ENCODE results near the gene HHAT. TPM values are rescaled to one million over a fixed set of nuclear protein-coding genes. Genes with fewer than 3 reads are reported as not detected.

Gene HHAT
- polyA plus RNA-seq, 4 donors, result 0.27 to 4.0 (median 1.4) TPM

- DNase-seq (no peak), FAIRE-seq (no peak)
- H3K36me3 ChIP-seq (ENCODE audit: control insufficient read depth in 3 of 3, insufficient read depth in 2 of 3, low read depth in 1 of 3, low read length in 3 of 3), result no peaks in the 10 kb centered on the region
- no peak overlapping the region for H3K4me3 ChIP-seq (ENCODE audit: low read depth in 1 of 3, low read length in 3 of 3)
- no peaks in the 10 kb centered on the region for H3K4me1 ChIP-seq (ENCODE audit: control insufficient read depth in 3 of 3, insufficient read depth in 2 of 3, low read depth in 1 of 3, low read length in 2 of 3)
- H3K27ac ChIP-seq (ENCODE audit: low read depth in 1 of 3, low read length in 2 of 3), result no peak overlapping the region
- no peaks in the 10 kb centered on the region for H3K27me3 ChIP-seq (ENCODE audit: control insufficient read depth in 3 of 3, insufficient read depth in 3 of 3, low read length in 3 of 3)
- 77 to 85% (median 78%) methylated on average over 2 of the region's 2 CpGs for WGBS, 3 donors
- H3K9me3 ChIP-seq (ENCODE audit: control insufficient read depth in 2 of 2, insufficient read depth in 1 of 2, low read depth in 1 of 2, low read length in 1 of 2), result no peaks in the 10 kb centered on the region
Measured at GRCh38 chr1:210487021-210487420, 158.3 kb downstream of the HHAT start.

GRCh38 chr1:210489491-210489890 is 160.8 kb downstream of the HHAT start:
- Histone ChIP-seq H3K27me3 (ENCODE audit: control insufficient read depth in 3 of 3, insufficient read depth in 3 of 3, low read length in 3 of 3) (no peaks in the 10 kb centered on the region), H3K36me3 (ENCODE audit: control insufficient read depth in 3 of 3, insufficient read depth in 2 of 3, low read depth in 1 of 3, low read length in 3 of 3) (no peaks in the 10 kb centered on the region), H3K4me1 (ENCODE audit: control insufficient read depth in 3 of 3, insufficient read depth in 2 of 3, low read depth in 1 of 3, low read length in 2 of 3) (no peaks in the 10 kb centered on the region), H3K27ac (ENCODE audit: low read depth in 1 of 3, low read length in 2 of 3) (no peak overlapping the region), H3K9me3 (ENCODE audit: control insufficient read depth in 2 of 2, insufficient read depth in 1 of 2, low read depth in 1 of 2, low read length in 1 of 2) (no peaks in the 10 kb centered on the region), H3K4me3 (ENCODE audit: low read depth in 1 of 3, low read length in 3 of 3) (no peak overlapping the region)
- DNase-seq (no peak), FAIRE-seq (no peak)
- 45 to 88% (median 72%) methylated on average over 1 of the region's 1 CpG for WGBS, 3 donors

GRCh38 chr1:210490781-210491180 is 162.1 kb downstream of the HHAT start:
- H3K27me3 ChIP-seq (ENCODE audit: control insufficient read depth in 3 of 3, insufficient read depth in 3 of 3, low read length in 3 of 3), result no peaks in the 10 kb centered on the region
- H3K9me3 ChIP-seq (ENCODE audit: control insufficient read depth in 2 of 2, insufficient read depth in 1 of 2, low read depth in 1 of 2, low read length in 1 of 2), result no peaks in the 10 kb centered on the region
- no peak overlapping the region for H3K4me3 ChIP-seq (ENCODE audit: low read depth in 1 of 3, low read length in 3 of 3)
- DNase-seq (no peak), FAIRE-seq (no peak)
- no peak overlapping the region for H3K27ac ChIP-seq (ENCODE audit: low read depth in 1 of 3, low read length in 2 of 3)
- WGBS, 3 donors, result 67 to 100% (median 88%) methylated on average over 1 of the region's 1 CpG
- no peaks in the 10 kb centered on the region for H3K36me3 ChIP-seq (ENCODE audit: control insufficient read depth in 3 of 3, insufficient read depth in 2 of 3, low read depth in 1 of 3, low read length in 3 of 3)
- H3K4me1 ChIP-seq (ENCODE audit: control insufficient read depth in 3 of 3, insufficient read depth in 2 of 3, low read depth in 1 of 3, low read length in 2 of 3), result no peaks in the 10 kb centered on the region

- 81 to 93% (median 92%) methylated on average over 3 of the region's 3 CpGs for WGBS, 3 donors
- no peaks in the 10 kb centered on the region for H3K36me3 ChIP-seq (ENCODE audit: control insufficient read depth in 3 of 3, insufficient read depth in 2 of 3, low read depth in 1 of 3, low read length in 3 of 3)
- no peak overlapping the region for H3K4me3 ChIP-seq (ENCODE audit: low read depth in 1 of 3, low read length in 3 of 3)
- DNase-seq (no peak), FAIRE-seq (no peak)
- H3K4me1 ChIP-seq (ENCODE audit: control insufficient read depth in 3 of 3, insufficient read depth in 2 of 3, low read depth in 1 of 3, low read length in 2 of 3), result no peaks in the 10 kb centered on the region
- no peak overlapping the region for H3K27ac ChIP-seq (ENCODE audit: low read depth in 1 of 3, low read length in 2 of 3)
- H3K9me3 ChIP-seq (ENCODE audit: control insufficient read depth in 2 of 2, insufficient read depth in 1 of 2, low read depth in 1 of 2, low read length in 1 of 2), result no peaks in the 10 kb centered on the region
- no peaks in the 10 kb centered on the region for H3K27me3 ChIP-seq (ENCODE audit: control insufficient read depth in 3 of 3, insufficient read depth in 3 of 3, low read length in 3 of 3)
Measured at GRCh38 chr1:210496063-210496462, 167.4 kb downstream of the HHAT start.

GRCh38 chr1:210499956-210500355 is 171.3 kb downstream of the HHAT start:
- DNase-seq (no peak), FAIRE-seq (no peak)
- H3K4me3 ChIP-seq (ENCODE audit: low read depth in 1 of 3, low read length in 3 of 3), result no peak overlapping the region
- no peak overlapping the region for H3K27ac ChIP-seq (ENCODE audit: low read depth in 1 of 3, low read length in 2 of 3)
- H3K36me3 ChIP-seq (ENCODE audit: control insufficient read depth in 3 of 3, insufficient read depth in 2 of 3, low read depth in 1 of 3, low read length in 3 of 3), result no peaks in the 10 kb centered on the region
- no peaks in the 10 kb centered on the region for H3K27me3 ChIP-seq (ENCODE audit: control insufficient read depth in 3 of 3, insufficient read depth in 3 of 3, low read length in 3 of 3)
- H3K4me1 ChIP-seq (ENCODE audit: control insufficient read depth in 3 of 3, insufficient read depth in 2 of 3, low read depth in 1 of 3, low read length in 2 of 3), result no peaks in the 10 kb centered on the region
- H3K9me3 ChIP-seq (ENCODE audit: control insufficient read depth in 2 of 2, insufficient read depth in 1 of 2, low read depth in 1 of 2, low read length in 1 of 2), result no peaks in the 10 kb centered on the region
- WGBS, 3 donors, result 79 to 83% (median 82%) methylated on average over 2 of the region's 2 CpGs

GRCh38 chr1:210500831-210501230 is 172.1 kb downstream of the HHAT start:
- Histone ChIP-seq H3K4me1 (ENCODE audit: control insufficient read depth in 3 of 3, insufficient read depth in 2 of 3, low read depth in 1 of 3, low read length in 2 of 3) (no peaks in the 10 kb centered on the region), H3K4me3 (ENCODE audit: low read depth in 1 of 3, low read length in 3 of 3) (no peak overlapping the region), H3K27me3 (ENCODE audit: control insufficient read depth in 3 of 3, insufficient read depth in 3 of 3, low read length in 3 of 3) (no peaks in the 10 kb centered on the region), H3K36me3 (ENCODE audit: control insufficient read depth in 3 of 3, insufficient read depth in 2 of 3, low read depth in 1 of 3, low read length in 3 of 3) (no peaks in the 10 kb centered on the region), H3K9me3 (ENCODE audit: control insufficient read depth in 2 of 2, insufficient read depth in 1 of 2, low read depth in 1 of 2, low read length in 1 of 2) (no peaks in the 10 kb centered on the region), H3K27ac (ENCODE audit: low read depth in 1 of 3, low read length in 2 of 3) (no peak overlapping the region)
- 72 to 93% (median 93%) methylated on average over 2 of the region's 2 CpGs for WGBS, 3 donors
- DNase-seq, result no peak
- FAIRE-seq, result no peak

GRCh38 chr1:210504286-210504685 is 175.6 kb downstream of the HHAT start:
- WGBS, 3 donors, result 85 to 94% (median 92%) methylated on average over 3 of the region's 3 CpGs
- FAIRE-seq, result no peak
- H3K4me3 ChIP-seq (ENCODE audit: low read depth in 1 of 3, low read length in 3 of 3), result no peak overlapping the region
- no peaks in the 10 kb centered on the region for H3K4me1 ChIP-seq (ENCODE audit: control insufficient read depth in 3 of 3, insufficient read depth in 2 of 3, low read depth in 1 of 3, low read length in 2 of 3)
- H3K27me3 ChIP-seq (ENCODE audit: control insufficient read depth in 3 of 3, insufficient read depth in 3 of 3, low read length in 3 of 3), result no peaks in the 10 kb centered on the region
- H3K27ac ChIP-seq (ENCODE audit: low read depth in 1 of 3, low read length in 2 of 3), result no peak overlapping the region
- H3K9me3 ChIP-seq (ENCODE audit: control insufficient read depth in 2 of 2, insufficient read depth in 1 of 2, low read depth in 1 of 2, low read length in 1 of 2), result no peaks in the 10 kb centered on the region
- no peaks in the 10 kb centered on the region for H3K36me3 ChIP-seq (ENCODE audit: control insufficient read depth in 3 of 3, insufficient read depth in 2 of 3, low read depth in 1 of 3, low read length in 3 of 3)
- DNase-seq, result no peak

GRCh38 chr1:210505601-210506496 is 177.1 kb downstream of the HHAT start:
- Histone ChIP-seq H3K4me3 (ENCODE audit: low read depth in 1 of 3, low read length in 3 of 3) (no peak overlapping the region), H3K36me3 (ENCODE audit: control insufficient read depth in 3 of 3, insufficient read depth in 2 of 3, low read depth in 1 of 3, low read length in 3 of 3) (no peaks in the 10 kb centered on the region), H3K27me3 (ENCODE audit: control insufficient read depth in 3 of 3, insufficient read depth in 3 of 3, low read length in 3 of 3) (no peaks in the 10 kb centered on the region), H3K27ac (ENCODE audit: low read depth in 1 of 3, low read length in 2 of 3) (no peak overlapping the region), H3K9me3 (ENCODE audit: control insufficient read depth in 2 of 2, insufficient read depth in 1 of 2, low read depth in 1 of 2, low read length in 1 of 2) (no peaks in the 10 kb centered on the region), H3K4me1 (ENCODE audit: control insufficient read depth in 3 of 3, insufficient read depth in 2 of 3, low read depth in 1 of 3, low read length in 2 of 3) (no peaks in the 10 kb centered on the region)
- 50 to 69% (median 62%) methylated on average over 7 of the region's 7 CpGs for WGBS, 3 donors
- DNase-seq (no peak), FAIRE-seq (no peak)

GRCh38 chr1:210506689-210507088 is 178.0 kb downstream of the HHAT start:
- Histone ChIP-seq H3K4me1 (ENCODE audit: control insufficient read depth in 3 of 3, insufficient read depth in 2 of 3, low read depth in 1 of 3, low read length in 2 of 3) (no peaks in the 10 kb centered on the region), H3K4me3 (ENCODE audit: low read depth in 1 of 3, low read length in 3 of 3) (no peak overlapping the region), H3K27ac (ENCODE audit: low read depth in 1 of 3, low read length in 2 of 3) (no peak overlapping the region), H3K36me3 (ENCODE audit: control insufficient read depth in 3 of 3, insufficient read depth in 2 of 3, low read depth in 1 of 3, low read length in 3 of 3) (no peaks in the 10 kb centered on the region), H3K9me3 (ENCODE audit: control insufficient read depth in 2 of 2, insufficient read depth in 1 of 2, low read depth in 1 of 2, low read length in 1 of 2) (no peaks in the 10 kb centered on the region), H3K27me3 (ENCODE audit: control insufficient read depth in 3 of 3, insufficient read depth in 3 of 3, low read length in 3 of 3) (no peaks in the 10 kb centered on the region)
- 74 to 83% (median 77%) methylated on average over 2 of the region's 2 CpGs for WGBS, 3 donors
- no peak for FAIRE-seq
- no peak for DNase-seq

Measured in small intestine (tissue), 7 donors.